Measurements from ENCODE around the gene MAST4. TPM values are rescaled to one million over a fixed set of nuclear protein-coding genes. Genes with fewer than 3 reads are reported as not detected.

Gene MAST4
- total and polyA plus RNA-seq, 2 donors: 17.0 to 18.8 TPM

DNA sequence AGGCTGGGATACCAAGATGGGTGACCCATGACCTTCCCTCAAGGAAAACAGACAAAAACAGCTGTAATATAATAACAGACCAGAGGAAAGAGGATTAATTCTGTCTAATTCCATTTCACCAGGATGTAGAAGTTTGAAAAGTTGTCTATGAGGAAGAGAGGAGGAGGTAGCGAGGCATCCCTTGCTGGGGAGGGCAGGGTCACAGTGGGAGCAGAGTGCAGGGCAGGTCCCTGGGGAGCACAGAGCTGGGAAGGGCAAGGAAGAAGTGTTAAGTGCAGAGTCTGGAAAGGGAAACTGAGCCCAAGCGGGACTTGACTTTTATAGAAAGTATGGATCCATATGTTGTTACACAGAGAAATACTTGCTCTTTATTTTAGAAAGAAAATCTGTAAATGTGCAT is 389.8 kb downstream of the MAST4 start:
- 98% methylated on average over 2 of the region's 2 CpGs for WGBS
- H3K4me1 ChIP-seq (ENCODE audit: control insufficient read depth in 2 of 2, insufficient read depth in 2 of 2, low read length in 2 of 2): peaks cover 3 to 18% of the 10 kb centered on the region in 2 donors
- no peaks in the 10 kb centered on the region for H3K9me3 ChIP-seq (ENCODE audit: control insufficient read depth in 2 of 2, insufficient read depth in 1 of 2, low read length in 1 of 2)
- no peaks in the 10 kb centered on the region for H3K36me3 ChIP-seq (ENCODE audit: control insufficient read depth in 2 of 2, insufficient read depth in 2 of 2, low read length in 1 of 2)
- peak overlapping the region in 1 of 2 donors; percentile 38 for H3K27ac ChIP-seq (ENCODE audit: low read depth in 1 of 2, low read length in 1 of 2)
- no peaks in the 10 kb centered on the region for H3K27me3 ChIP-seq (ENCODE audit: control insufficient read depth in 2 of 2, insufficient read depth in 1 of 2, low read length in 1 of 2)
- no peak for DNase-seq (ENCODE audit: low read depth in 6 of 9, low spot score in 9 of 9)
- no peak overlapping the region for H3K4me3 ChIP-seq (ENCODE audit: low read length in 2 of 2)

DNA sequence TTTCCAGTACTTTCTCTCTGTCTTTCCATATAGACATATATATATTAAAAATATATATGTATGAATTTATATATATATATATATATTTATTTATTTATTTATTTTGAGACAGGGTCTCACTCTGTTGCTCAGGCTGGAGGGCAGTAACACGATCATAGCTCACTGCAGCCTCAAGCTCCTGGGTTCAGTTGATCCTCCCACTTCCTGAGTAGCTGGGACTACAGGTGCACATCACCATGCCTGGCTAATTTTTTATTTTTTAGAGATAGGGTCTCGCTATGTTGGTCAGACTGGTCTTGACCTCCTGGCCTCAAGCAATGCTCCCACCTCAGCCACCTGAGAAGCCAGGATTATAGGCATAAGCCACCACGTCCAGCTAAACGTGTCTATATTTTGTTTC is 390.3 kb downstream of the MAST4 start:
- Histone ChIP-seq H3K27ac (ENCODE audit: low read depth in 1 of 2, low read length in 1 of 2) (peak overlapping the region in 1 of 2 donors; percentile 74), H3K27me3 (ENCODE audit: control insufficient read depth in 2 of 2, insufficient read depth in 1 of 2, low read length in 1 of 2) (no peaks in the 10 kb centered on the region), H3K9me3 (ENCODE audit: control insufficient read depth in 2 of 2, insufficient read depth in 1 of 2, low read length in 1 of 2) (no peaks in the 10 kb centered on the region), H3K4me1 (ENCODE audit: control insufficient read depth in 2 of 2, insufficient read depth in 2 of 2, low read length in 2 of 2) (peaks cover 3 to 18% of the 10 kb centered on the region in 2 donors), H3K4me3 (ENCODE audit: low read length in 2 of 2) (no peak overlapping the region), H3K36me3 (ENCODE audit: control insufficient read depth in 2 of 2, insufficient read depth in 2 of 2, low read length in 1 of 2) (no peaks in the 10 kb centered on the region)
- peak in 1 of 9 donors; percentile 54 for DNase-seq (ENCODE audit: low read depth in 6 of 9, low spot score in 9 of 9)
- WGBS: 67% methylated on average over 4 of the region's 4 CpGs

DNA sequence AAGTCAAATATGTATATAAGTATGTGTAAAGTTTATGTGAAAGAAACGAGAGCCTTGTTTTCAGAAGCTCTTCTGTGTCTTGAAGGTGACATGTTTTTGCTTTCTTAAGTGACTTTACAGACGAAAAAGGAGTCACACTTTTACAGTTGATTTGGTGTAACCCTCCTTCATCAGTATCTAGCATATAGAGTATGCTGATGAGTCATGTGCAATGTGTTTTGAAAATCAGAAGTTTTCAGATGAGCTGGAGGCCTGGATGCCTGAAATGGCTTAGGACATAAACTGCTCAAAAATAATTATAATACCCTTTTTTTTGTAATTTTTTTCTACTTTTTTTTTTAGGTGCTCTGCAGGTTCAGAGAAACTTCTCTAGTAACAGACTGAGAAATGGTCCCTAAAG is 390.9 kb downstream of the MAST4 start:
- peak overlapping the region in 1 of 2 donors; percentile 74 for H3K27ac ChIP-seq (ENCODE audit: low read depth in 1 of 2, low read length in 1 of 2)
- no peak overlapping the region for H3K4me3 ChIP-seq (ENCODE audit: low read length in 2 of 2)
- peaks cover 3 to 18% of the 10 kb centered on the region in 2 donors for H3K4me1 ChIP-seq (ENCODE audit: control insufficient read depth in 2 of 2, insufficient read depth in 2 of 2, low read length in 2 of 2)
- 90% methylated on average over 2 of the region's 2 CpGs for WGBS
- H3K27me3 ChIP-seq (ENCODE audit: control insufficient read depth in 2 of 2, insufficient read depth in 1 of 2, low read length in 1 of 2): no peaks in the 10 kb centered on the region
- peak in 1 of 9 donors; percentile 43 for DNase-seq (ENCODE audit: low read depth in 6 of 9, low spot score in 9 of 9)
- no peaks in the 10 kb centered on the region for H3K36me3 ChIP-seq (ENCODE audit: control insufficient read depth in 2 of 2, insufficient read depth in 2 of 2, low read length in 1 of 2)
- no peaks in the 10 kb centered on the region for H3K9me3 ChIP-seq (ENCODE audit: control insufficient read depth in 2 of 2, insufficient read depth in 1 of 2, low read length in 1 of 2)

DNA sequence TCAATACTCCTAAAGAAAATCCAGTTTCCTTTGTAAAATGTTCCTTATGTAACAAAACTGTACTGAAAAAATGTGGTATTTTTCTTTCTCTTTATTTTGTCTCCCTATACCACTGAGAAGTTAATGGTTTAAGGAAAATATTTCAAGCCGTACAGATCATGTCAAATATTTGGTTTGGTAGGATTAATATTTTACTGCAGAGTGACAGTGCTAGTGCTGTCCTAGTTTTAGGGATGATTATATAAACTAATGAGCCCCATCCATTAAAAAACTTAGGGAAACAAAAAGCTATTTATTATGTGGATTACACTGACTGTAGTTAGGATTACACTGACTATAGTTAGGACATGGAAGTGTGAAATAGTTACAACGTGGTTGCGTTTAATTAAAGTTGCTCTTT is 391.3 kb downstream of the MAST4 start:
- H3K36me3 ChIP-seq (ENCODE audit: control insufficient read depth in 2 of 2, insufficient read depth in 2 of 2, low read length in 1 of 2): no peaks in the 10 kb centered on the region
- WGBS: 97% methylated on average over 3 of the region's 3 CpGs
- no peaks in the 10 kb centered on the region for H3K27me3 ChIP-seq (ENCODE audit: control insufficient read depth in 2 of 2, insufficient read depth in 1 of 2, low read length in 1 of 2)
- H3K27ac ChIP-seq (ENCODE audit: low read depth in 1 of 2, low read length in 1 of 2): peak overlapping the region in 1 of 2 donors; percentile 74
- no peak overlapping the region for H3K4me3 ChIP-seq (ENCODE audit: low read length in 2 of 2)
- peaks cover 3 to 18% of the 10 kb centered on the region in 2 donors for H3K4me1 ChIP-seq (ENCODE audit: control insufficient read depth in 2 of 2, insufficient read depth in 2 of 2, low read length in 2 of 2)
- DNase-seq (ENCODE audit: low read depth in 6 of 9, low spot score in 9 of 9): no peak
- H3K9me3 ChIP-seq (ENCODE audit: control insufficient read depth in 2 of 2, insufficient read depth in 1 of 2, low read length in 1 of 2): no peaks in the 10 kb centered on the region

DNA sequence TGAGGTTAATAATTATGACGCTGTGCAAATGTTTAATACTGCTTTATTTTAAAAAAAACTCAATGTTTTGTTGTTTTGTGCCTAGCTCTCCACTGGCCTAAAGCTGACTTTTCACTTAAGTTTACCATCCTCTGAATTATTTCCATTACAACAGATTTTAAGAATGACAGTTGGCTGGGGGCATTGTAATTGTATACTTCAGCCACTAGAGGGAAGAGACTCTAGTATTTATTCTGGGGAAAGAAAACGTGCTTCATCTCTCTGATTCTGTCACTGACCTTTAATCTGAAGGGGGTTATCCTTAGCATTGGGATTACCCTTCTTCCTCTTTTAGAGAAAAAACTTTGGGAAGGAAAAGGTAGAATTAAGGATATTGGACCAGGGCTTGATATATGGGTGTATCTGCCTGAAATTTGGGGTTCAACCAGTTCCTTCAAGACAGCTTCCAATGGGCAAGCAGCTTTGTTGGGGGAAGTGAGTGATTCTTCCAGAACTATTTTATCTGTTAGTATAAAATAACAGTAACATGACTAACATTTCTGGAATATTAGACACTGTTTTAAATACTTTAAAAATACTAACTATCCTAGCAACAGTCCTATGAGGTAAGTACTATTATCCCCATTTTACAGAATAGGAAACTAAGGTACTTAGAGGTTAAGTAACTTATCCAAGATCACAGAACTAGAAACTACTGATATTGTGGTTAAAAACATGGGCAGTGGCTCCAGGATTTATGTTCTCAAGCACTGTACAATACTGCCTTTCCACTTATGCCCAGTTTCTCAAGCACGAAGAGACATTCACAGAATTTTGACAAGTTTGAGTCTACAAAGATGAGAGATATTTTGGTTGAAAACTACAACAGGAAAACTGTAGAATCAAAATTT is 392.0 kb downstream of the MAST4 start:
- Histone ChIP-seq H3K9me3 (ENCODE audit: control insufficient read depth in 2 of 2, insufficient read depth in 1 of 2, low read length in 1 of 2) (no peaks in the 10 kb centered on the region), H3K4me1 (ENCODE audit: control insufficient read depth in 2 of 2, insufficient read depth in 2 of 2, low read length in 2 of 2) (peaks cover 3 to 18% of the 10 kb centered on the region in 2 donors), H3K4me3 (ENCODE audit: low read length in 2 of 2) (no peak overlapping the region), H3K27me3 (ENCODE audit: control insufficient read depth in 2 of 2, insufficient read depth in 1 of 2, low read length in 1 of 2) (no peaks in the 10 kb centered on the region), H3K36me3 (ENCODE audit: control insufficient read depth in 2 of 2, insufficient read depth in 2 of 2, low read length in 1 of 2) (no peaks in the 10 kb centered on the region), H3K27ac (ENCODE audit: low read depth in 1 of 2, low read length in 1 of 2) (no peak overlapping the region)
- peak in 1 of 9 donors; percentile 65 for DNase-seq (ENCODE audit: low read depth in 6 of 9, low spot score in 9 of 9)
- WGBS: 69% methylated on average over 3 of the region's 3 CpGs

DNA sequence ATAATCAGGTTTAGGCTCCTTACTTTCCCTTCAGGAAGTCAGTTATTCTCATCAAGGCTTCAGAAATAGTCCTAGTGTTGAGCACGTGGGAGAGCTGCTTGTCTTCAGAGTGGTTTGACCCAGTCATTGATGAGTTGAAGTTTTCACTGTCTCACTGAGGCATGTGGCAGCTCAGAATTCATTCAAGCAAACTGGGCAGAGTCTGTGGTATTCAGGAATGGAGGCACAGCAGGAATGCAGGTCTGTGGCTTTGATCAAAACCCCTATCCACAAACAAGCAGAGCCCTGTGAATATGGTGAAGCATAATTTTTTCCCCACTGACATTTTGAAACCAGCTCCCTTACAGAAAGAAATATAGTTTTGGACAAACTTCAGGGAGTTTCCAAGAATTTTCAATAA is 393.1 kb downstream of the MAST4 start:
- H3K27ac ChIP-seq (ENCODE audit: low read depth in 1 of 2, low read length in 1 of 2): peak overlapping the region in 1 of 2 donors; percentile 1
- WGBS: 0% methylated on average over 1 of the region's 1 CpG
- H3K27me3 ChIP-seq (ENCODE audit: control insufficient read depth in 2 of 2, insufficient read depth in 1 of 2, low read length in 1 of 2): no peaks in the 10 kb centered on the region
- H3K36me3 ChIP-seq (ENCODE audit: control insufficient read depth in 2 of 2, insufficient read depth in 2 of 2, low read length in 1 of 2): no peaks in the 10 kb centered on the region
- H3K9me3 ChIP-seq (ENCODE audit: control insufficient read depth in 2 of 2, insufficient read depth in 1 of 2, low read length in 1 of 2): no peaks in the 10 kb centered on the region
- peaks cover 3 to 18% of the 10 kb centered on the region in 2 donors for H3K4me1 ChIP-seq (ENCODE audit: control insufficient read depth in 2 of 2, insufficient read depth in 2 of 2, low read length in 2 of 2)
- DNase-seq (ENCODE audit: low read depth in 6 of 9, low spot score in 9 of 9): no peak
- no peak overlapping the region for H3K4me3 ChIP-seq (ENCODE audit: low read length in 2 of 2)

DNA sequence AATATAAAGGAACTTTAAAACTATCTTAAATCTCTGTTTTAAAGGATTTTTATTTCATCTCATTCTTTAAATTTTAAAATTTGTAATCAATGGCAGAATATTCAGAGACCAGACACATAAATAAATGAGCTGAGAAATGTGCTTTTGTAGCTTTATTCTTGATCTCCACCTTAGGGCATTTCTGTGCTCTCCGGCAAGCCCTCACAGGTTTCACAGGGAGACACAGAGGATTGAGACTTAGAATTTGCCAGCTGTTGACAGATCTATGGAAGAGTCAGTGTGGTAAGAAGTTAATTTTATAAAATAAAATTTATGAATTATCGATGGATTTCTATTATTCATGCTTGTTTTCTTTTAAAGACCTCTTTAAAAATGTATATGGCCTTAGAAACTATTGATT is 393.6 kb downstream of the MAST4 start:
- H3K36me3 ChIP-seq (ENCODE audit: control insufficient read depth in 2 of 2, insufficient read depth in 2 of 2, low read length in 1 of 2): no peaks in the 10 kb centered on the region
- H3K27ac ChIP-seq (ENCODE audit: low read depth in 1 of 2, low read length in 1 of 2): no peak overlapping the region
- H3K4me3 ChIP-seq (ENCODE audit: low read length in 2 of 2): no peak overlapping the region
- 97% methylated on average over 2 of the region's 2 CpGs for WGBS
- no peaks in the 10 kb centered on the region for H3K9me3 ChIP-seq (ENCODE audit: control insufficient read depth in 2 of 2, insufficient read depth in 1 of 2, low read length in 1 of 2)
- H3K27me3 ChIP-seq (ENCODE audit: control insufficient read depth in 2 of 2, insufficient read depth in 1 of 2, low read length in 1 of 2): no peaks in the 10 kb centered on the region
- peaks cover 3 to 18% of the 10 kb centered on the region in 2 donors for H3K4me1 ChIP-seq (ENCODE audit: control insufficient read depth in 2 of 2, insufficient read depth in 2 of 2, low read length in 2 of 2)
- no peak for DNase-seq (ENCODE audit: low read depth in 6 of 9, low spot score in 9 of 9)

DNA sequence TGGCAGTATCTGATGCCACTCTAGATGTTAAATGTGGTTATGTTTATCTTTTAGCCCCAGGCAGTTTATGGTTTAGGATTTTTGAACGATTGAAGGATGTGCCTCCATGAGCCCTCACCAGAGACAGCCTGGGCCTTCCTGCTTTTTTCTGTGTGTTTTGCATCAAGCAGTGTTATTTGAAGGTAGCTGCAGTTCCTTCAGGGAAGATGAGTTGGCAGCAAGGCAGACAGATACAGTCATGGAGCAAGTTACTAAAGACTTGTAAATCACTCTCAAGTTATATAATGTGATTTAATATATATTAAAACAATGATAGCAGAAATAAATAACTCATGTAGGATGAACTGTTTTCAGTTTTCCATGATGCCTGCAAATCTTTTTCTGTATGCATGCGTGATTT is 395.6 kb downstream of the MAST4 start:
- 10% methylated on average over 2 of the region's 2 CpGs for WGBS
- no peaks in the 10 kb centered on the region for H3K36me3 ChIP-seq (ENCODE audit: control insufficient read depth in 2 of 2, insufficient read depth in 2 of 2, low read length in 1 of 2)
- no peak overlapping the region for H3K4me3 ChIP-seq (ENCODE audit: low read length in 2 of 2)
- no peaks in the 10 kb centered on the region for H3K9me3 ChIP-seq (ENCODE audit: control insufficient read depth in 2 of 2, insufficient read depth in 1 of 2, low read length in 1 of 2)
- no peaks in the 10 kb centered on the region for H3K27me3 ChIP-seq (ENCODE audit: control insufficient read depth in 2 of 2, insufficient read depth in 1 of 2, low read length in 1 of 2)
- peaks cover 0 to 4% of the 10 kb centered on the region in 2 donors for H3K4me1 ChIP-seq (ENCODE audit: control insufficient read depth in 2 of 2, insufficient read depth in 2 of 2, low read length in 2 of 2)
- no peak for DNase-seq (ENCODE audit: low read depth in 6 of 9, low spot score in 9 of 9)
- no peak overlapping the region for H3K27ac ChIP-seq (ENCODE audit: low read depth in 1 of 2, low read length in 1 of 2)

DNA sequence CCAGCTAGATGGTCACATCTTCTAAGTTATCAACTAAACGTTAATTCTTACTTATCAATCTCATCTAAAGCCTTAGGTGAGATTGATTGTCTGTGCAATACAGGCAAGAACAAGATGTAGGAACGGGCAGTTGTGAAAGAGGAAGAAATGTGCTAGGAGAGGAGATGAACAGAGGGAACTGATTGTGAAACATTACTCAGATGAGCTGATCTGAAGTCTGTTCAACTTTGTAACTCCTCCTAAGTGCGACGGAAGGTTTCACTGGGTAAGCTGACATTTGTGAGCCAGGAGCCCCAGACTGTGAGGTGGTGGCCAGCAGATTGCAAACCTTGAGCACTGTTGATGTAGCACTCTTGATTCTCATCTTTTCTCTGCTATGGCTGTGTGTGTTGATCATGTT is 396.4 kb downstream of the MAST4 start:
- Histone ChIP-seq H3K27ac (ENCODE audit: low read depth in 1 of 2, low read length in 1 of 2) (no peak overlapping the region), H3K4me1 (ENCODE audit: control insufficient read depth in 2 of 2, insufficient read depth in 2 of 2, low read length in 2 of 2) (peaks cover 0 to 4% of the 10 kb centered on the region in 2 donors), H3K9me3 (ENCODE audit: control insufficient read depth in 2 of 2, insufficient read depth in 1 of 2, low read length in 1 of 2) (no peaks in the 10 kb centered on the region), H3K4me3 (ENCODE audit: low read length in 2 of 2) (no peak overlapping the region), H3K36me3 (ENCODE audit: control insufficient read depth in 2 of 2, insufficient read depth in 2 of 2, low read length in 1 of 2) (no peaks in the 10 kb centered on the region), H3K27me3 (ENCODE audit: control insufficient read depth in 2 of 2, insufficient read depth in 1 of 2, low read length in 1 of 2) (no peaks in the 10 kb centered on the region)
- DNase-seq (ENCODE audit: low read depth in 6 of 9, low spot score in 9 of 9): no peak
- WGBS: 65% methylated on average over 4 of the region's 4 CpGs
